BLaER1 treated with 17β-estradiol and CSF1 and Interleukin-3, amounts not matched to agents 10 nM and 100 nM (cell line): Measurements from ENCODE around the gene CSNK2A3.

ENCODE experiments used
- H3K27ac ChIP-seq, 11 experiments: shearing (Covaris generic); formaldehyde crosslinking; 2 replicates each; pipeline ENCODE4 v1.8.1; 2022
- H3K27me3 ChIP-seq, 11 experiments: shearing (Covaris generic); formaldehyde crosslinking; 2 replicates each; pipeline ENCODE4 v1.8.1; 2022
- H3K36me3 ChIP-seq, 11 experiments: shearing (Covaris generic); formaldehyde crosslinking; 2 replicates each; pipeline ENCODE4 v1.8.1; 2022
- H3K4me1 ChIP-seq, 10 experiments: shearing (Covaris generic); formaldehyde crosslinking; 2 replicates each; pipeline ENCODE4 v1.8.1; 2022
- H3K4me2 ChIP-seq, 11 experiments: shearing (Covaris generic); formaldehyde crosslinking; 2 replicates each; pipeline ENCODE4 v1.8.1; 2022
- H3K4me3 ChIP-seq, 10 experiments: shearing (Covaris generic); formaldehyde crosslinking; 2 replicates each; pipeline ENCODE4 v1.8.1; 2022
- H3K9ac ChIP-seq, 11 experiments: shearing (Covaris generic); formaldehyde crosslinking; 2 replicates each; pipeline ENCODE4 v1.8.1; 2022
- H3K9me3 ChIP-seq, 11 experiments: shearing (Covaris generic); formaldehyde crosslinking; replicated peaks in 1 of 11; 2 replicates each; pipeline ENCODE4 v1.8.1; 2022
- H4K20me1 ChIP-seq, 11 experiments: shearing (Covaris generic); formaldehyde crosslinking; 2 replicates each; pipeline ENCODE4 v1.8.1; 2022
- Cebpa-rat ChIP-seq, 11 experiments: shearing (Covaris generic); IDR thresholded peaks; 2 replicates each; pipeline ENCODE4 v1.8.1; 2022

CSNK2A3 gene

GRCh38 chr11:11391796-11392463, 38.9 kb upstream of the CSNK2A3 start:
- Histone ChIP-seq H3K9ac (no peak overlapping the region), H3K36me3 (no peaks in the 10 kb centered on the region), H3K27ac (no peak overlapping the region), H3K9me3 (no peaks in the 10 kb centered on the region), H3K4me3 (no peak overlapping the region), H3K27me3 (peaks cover 0 to 19% (median 0%) of the 10 kb centered on the region in 11 experiments; a peak in 5 of 22 replicates), H3K4me2 (no peak overlapping the region), H3K4me1 (no peaks in the 10 kb centered on the region), H4K20me1 (peaks cover 0 to 13% (median 0%) of the 10 kb centered on the region in 11 experiments; a peak in 3 of 22 replicates)
- no peak for TF ChIP-seq Cebpa-rat (IDR thresholded peaks at IDR 0.05)

- Histone ChIP-seq H3K27me3 (peaks cover 0 to 18% (median 0%) of the 10 kb centered on the region in 11 experiments; a peak in 4 of 22 replicates), H3K9ac (no peak overlapping the region)
Measured at GRCh38 chr11:11391169-11391568, 38.1 kb upstream of the CSNK2A3 start.

GRCh38 chr11:11390068-11390771, 37.2 kb upstream of the CSNK2A3 start:
- H3K27me3 ChIP-seq, result peaks cover 0 to 14% (median 0%) of the 10 kb centered on the region in 11 experiments; a peak in 3 of 22 replicates
- no peak overlapping the region for H3K9ac ChIP-seq
- TF ChIP-seq Cebpa-rat (IDR thresholded peaks at IDR 0.05), result no peak
- no peaks in the 10 kb centered on the region for H3K9me3 ChIP-seq
- H3K36me3 ChIP-seq, result no peaks in the 10 kb centered on the region
- H3K4me1 ChIP-seq, result no peaks in the 10 kb centered on the region
- H3K27ac ChIP-seq, result no peak overlapping the region
- H3K4me3 ChIP-seq, result no peak overlapping the region
- peaks cover 0 to 13% (median 0%) of the 10 kb centered on the region in 11 experiments; a peak in 3 of 22 replicates for H4K20me1 ChIP-seq
- no peak overlapping the region for H3K4me2 ChIP-seq

More at GRCh38 chr11:11391169-11391568, 38.1 kb upstream of the CSNK2A3 start:
- H3K4me3 ChIP-seq, result no peak overlapping the region
- no peak overlapping the region for H3K4me2 ChIP-seq
- H4K20me1 ChIP-seq, result peaks cover 0 to 13% (median 0%) of the 10 kb centered on the region in 11 experiments; a peak in 3 of 22 replicates
- no peak overlapping the region for H3K27ac ChIP-seq
- no peaks in the 10 kb centered on the region for H3K36me3 ChIP-seq
- H3K4me1 ChIP-seq, result no peaks in the 10 kb centered on the region
- no peak for TF ChIP-seq Cebpa-rat (IDR thresholded peaks at IDR 0.05)
- no peaks in the 10 kb centered on the region for H3K9me3 ChIP-seq

GRCh38 chr11:11389238-11389637, 36.2 kb upstream of the CSNK2A3 start:
- 0 out of 22 replicates have a peak, but pooled peaks cover 0 to 11% (median 0%) of the 10 kb centered on the region in 11 experiments for H3K27me3 ChIP-seq
- no peak for TF ChIP-seq Cebpa-rat (IDR thresholded peaks at IDR 0.05)

GRCh38 chr11:11387622-11388305, 34.7 kb upstream of the CSNK2A3 start:
- Histone ChIP-seq H3K4me2 (no peak overlapping the region), H3K4me1 (no peaks in the 10 kb centered on the region), H3K36me3 (no peaks in the 10 kb centered on the region), H3K27ac (no peak overlapping the region), H3K9me3 (no peaks in the 10 kb centered on the region), H3K4me3 (no peak overlapping the region), H3K27me3 (0 out of 22 replicates have a peak, but pooled peaks cover 0 to 7% (median 0%) of the 10 kb centered on the region in 11 experiments), H3K9ac (no peak overlapping the region), H4K20me1 (peaks cover 0 to 13% (median 0%) of the 10 kb centered on the region in 11 experiments; a peak in 3 of 22 replicates)
- no peak for TF ChIP-seq Cebpa-rat (IDR thresholded peaks at IDR 0.05)

More at GRCh38 chr11:11389238-11389637, 36.2 kb upstream of the CSNK2A3 start:
- H3K36me3 ChIP-seq, result no peaks in the 10 kb centered on the region
- H4K20me1 ChIP-seq, result peaks cover 0 to 13% (median 0%) of the 10 kb centered on the region in 11 experiments; a peak in 3 of 22 replicates
- H3K9ac ChIP-seq, result no peak overlapping the region
- H3K4me3 ChIP-seq, result no peak overlapping the region
- no peak overlapping the region for H3K27ac ChIP-seq
- H3K9me3 ChIP-seq, result no peaks in the 10 kb centered on the region
- no peak overlapping the region for H3K4me2 ChIP-seq
- H3K4me1 ChIP-seq, result no peaks in the 10 kb centered on the region

GRCh38 chr11:11387207-11387606, 34.2 kb upstream of the CSNK2A3 start:
- no peaks in the 10 kb centered on the region for H3K36me3 ChIP-seq
- peaks cover 0 to 13% (median 0%) of the 10 kb centered on the region in 11 experiments; a peak in 2 of 22 replicates for H4K20me1 ChIP-seq
- H3K27me3 ChIP-seq, result 0 out of 22 replicates have a peak, but pooled peaks cover 0 to 7% (median 0%) of the 10 kb centered on the region in 11 experiments
- no peaks in the 10 kb centered on the region for H3K9me3 ChIP-seq
- no peak for TF ChIP-seq Cebpa-rat (IDR thresholded peaks at IDR 0.05)
- H3K4me1 ChIP-seq, result no peaks in the 10 kb centered on the region
- H3K27ac ChIP-seq, result no peak overlapping the region
- H3K4me2 ChIP-seq, result no peak overlapping the region
- no peak overlapping the region for H3K4me3 ChIP-seq
- no peak overlapping the region for H3K9ac ChIP-seq

- no peak for TF ChIP-seq Cebpa-rat (IDR thresholded peaks at IDR 0.05)
- H3K4me3 ChIP-seq, result no peak overlapping the region
- no peaks in the 10 kb centered on the region for H3K4me1 ChIP-seq
- H3K4me2 ChIP-seq, result no peak overlapping the region
- H3K9ac ChIP-seq, result no peak overlapping the region
- no peak overlapping the region for H3K27ac ChIP-seq
- no peaks in the 10 kb centered on the region for H3K9me3 ChIP-seq
- peaks cover 0 to 4% (median 0%) of the 10 kb centered on the region in 11 experiments; a peak in 1 of 22 replicates for H4K20me1 ChIP-seq
- 0 out of 22 replicates have a peak, but pooled peaks cover 0 to 6% (median 0%) of the 10 kb centered on the region in 11 experiments for H3K27me3 ChIP-seq
- no peaks in the 10 kb centered on the region for H3K36me3 ChIP-seq
Measured at GRCh38 chr11:11384829-11385228, 31.8 kb upstream of the CSNK2A3 start.

GRCh38 chr11:11383995-11384394, 30.9 kb upstream of the CSNK2A3 start:
- Histone ChIP-seq H3K4me1 (no peaks in the 10 kb centered on the region), H3K9ac (no peak overlapping the region), H3K27ac (no peak overlapping the region), H3K4me3 (no peak overlapping the region), H3K9me3 (no peaks in the 10 kb centered on the region), H4K20me1 (peaks cover 0 to 4% (median 0%) of the 10 kb centered on the region in 11 experiments; a peak in 2 of 22 replicates), H3K27me3 (no peaks in the 10 kb centered on the region), H3K4me2 (no peak overlapping the region), H3K36me3 (no peaks in the 10 kb centered on the region)
- no peak for TF ChIP-seq Cebpa-rat (IDR thresholded peaks at IDR 0.05)
